Transverse colon (tissue), 3 donors: ENCODE measurements around the gene ZSCAN30.

ENCODE experiments used
- CTCF ChIP-seq, 5 experiments: fragments of 200-600 bp in 3 of 5; fragments of 450-650 bp in 2 of 5; sonication (generic) in 3 of 5; IDR thresholded peaks; 1 replicate in 2 of 5; 2 replicates in 3 of 5; pipeline ENCODE4 v1.5.1; 2016 to 2017; ENCODE audit warnings: antibody characterized with exemption in 5 of 5, inconsistent platforms in 3 of 5, mild to moderate bottlenecking in 2 of 5, moderate library complexity in 1 of 5
- EP300 ChIP-seq: sonication (generic); formaldehyde crosslinking; IDR thresholded peaks from one replicate; pipeline ENCODE4 v1.6.1; 2017; ENCODE audit warnings: antibody characterized with exemption, low read depth

GRCh38 chr18:35267161-35267651 is 22.8 kb downstream of the ZSCAN30 start:
- TF ChIP-seq CTCF (IDR thresholded peaks at IDR 0.05): peak in 1 of 5 experiments; percentile 4
- no peak for TF ChIP-seq EP300
